Left renal pelvis (tissue), 4 donors: ENCODE measurements around the gene BBOF1. TPM values are rescaled to one million over a fixed set of nuclear protein-coding genes. Genes with fewer than 3 reads are reported as not detected.

ENCODE experiments used
- DNase-seq, 4 donors: peaks; one replicate each; pipeline ENCODE4 v3.0.0-alpha.2; 2013; ENCODE audit warnings: low read depth in 4 of 4, low spot score in 3 of 4
- polyA plus RNA-seq, 4 donors: library from polyadenylated mRNA; unstranded; fragments of 120-200 nt; gene quantifications; one replicate each; pipeline ENCODE4 v1.2.1, GENCODE V29; 2013; ENCODE audit not compliant: insufficient read length in 4 of 4

BBOF1 gene
- polyA plus RNA-seq, 4 donors, result 15.2 to 19.3 (median 16.7) TPM

GRCh38 chr14:74085047-74085637 lies 66.0 kb downstream of the BBOF1 start:
- DNase-seq, result peak in 1 of 4 donors; percentile 12

DNA sequence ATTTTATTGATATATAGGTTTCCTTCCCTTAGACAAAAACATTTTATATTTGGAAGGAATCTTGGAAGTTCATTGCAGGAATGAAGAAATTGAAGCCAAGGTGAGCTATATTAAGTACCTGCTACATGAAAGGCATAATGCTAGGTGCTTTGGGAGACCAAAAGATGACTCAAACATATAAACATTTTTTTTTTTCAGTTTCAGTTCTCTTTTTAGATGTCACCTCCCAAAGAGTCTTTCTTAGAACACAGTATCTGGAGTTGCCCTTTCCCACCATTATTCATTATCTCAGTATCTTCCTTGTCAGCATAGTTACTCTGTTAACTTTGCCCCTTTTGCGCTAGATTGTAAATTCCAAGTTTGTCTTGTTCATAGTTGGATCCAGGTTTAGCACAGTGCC lies 66.7 kb downstream of the BBOF1 start:
- no peak for DNase-seq

DNA sequence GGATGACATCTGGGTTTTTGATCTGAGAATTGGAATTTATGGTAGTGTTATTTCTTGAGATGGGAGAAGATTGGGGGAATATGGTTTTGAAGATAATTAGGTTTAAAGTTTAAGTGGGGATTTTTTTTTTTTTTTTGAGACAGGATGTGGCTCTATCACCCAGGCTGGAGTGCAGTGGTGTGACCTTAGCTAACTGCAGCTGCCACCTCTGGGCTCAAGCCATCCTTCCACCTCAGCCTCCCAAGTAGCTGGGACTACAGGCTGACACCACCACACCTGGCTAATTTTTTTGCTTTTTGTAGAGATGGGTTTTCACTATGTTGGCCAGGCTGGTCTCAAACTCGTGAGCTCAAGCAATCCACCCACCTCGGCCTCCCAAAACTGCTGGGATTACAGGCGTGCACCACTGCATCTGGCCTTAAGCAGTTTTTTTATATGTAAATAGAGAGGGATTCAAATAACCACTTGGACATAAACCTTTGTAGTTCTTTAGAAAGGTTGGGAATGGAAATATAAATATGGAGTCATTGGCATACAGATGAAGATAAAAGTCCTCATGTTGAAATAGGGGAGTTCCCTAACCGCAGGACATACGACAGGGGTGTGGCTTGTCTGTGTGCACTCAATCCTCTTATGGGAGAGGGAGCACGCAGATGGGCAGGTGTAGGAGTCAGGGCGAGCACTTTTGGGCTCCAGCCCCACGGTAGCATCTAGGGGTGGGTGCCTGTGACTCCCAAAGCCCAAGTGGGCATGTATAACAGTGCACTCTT lies 70.3 kb downstream of the BBOF1 start:
- DNase-seq, result no peak

DNA sequence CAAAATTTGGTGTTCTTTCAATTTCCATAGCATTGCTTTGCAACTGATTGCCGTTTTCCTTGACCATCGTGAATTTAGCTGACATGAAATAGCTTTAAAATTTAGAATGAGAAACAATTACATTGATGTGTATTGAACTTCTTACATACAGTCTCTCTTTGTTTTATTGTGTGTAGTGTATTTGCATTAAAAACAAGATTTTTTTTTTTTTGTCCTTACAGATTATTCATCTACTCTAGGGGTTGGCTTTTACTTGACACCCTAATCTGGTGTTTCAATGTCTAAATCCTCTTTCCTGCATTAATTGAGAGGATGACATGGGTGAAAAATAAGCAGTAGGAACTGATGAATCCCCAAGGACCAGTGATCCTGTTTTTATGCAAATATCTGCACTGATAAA lies 86.2 kb downstream of the BBOF1 start:
- DNase-seq, result no peak

DNA sequence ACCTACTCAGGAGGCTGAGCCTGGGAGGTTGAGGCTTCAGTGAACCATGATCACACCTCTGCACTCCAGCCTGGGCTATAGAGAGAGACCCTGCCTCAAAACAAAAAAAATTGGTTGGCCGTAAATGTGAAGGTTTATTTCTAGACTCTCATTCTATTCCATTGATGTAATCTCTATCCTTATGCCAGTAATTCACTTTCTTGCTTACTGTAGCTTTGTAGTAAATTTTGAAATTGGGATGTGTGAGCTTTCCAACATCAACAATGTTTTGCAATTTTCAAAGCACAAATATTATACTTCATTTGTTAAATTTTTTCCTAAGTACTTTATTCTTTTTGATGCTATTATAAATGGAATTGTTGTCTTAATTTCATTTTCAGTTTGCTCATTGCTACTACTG lies 90.2 kb downstream of the BBOF1 start:
- no peak for DNase-seq

DNA sequence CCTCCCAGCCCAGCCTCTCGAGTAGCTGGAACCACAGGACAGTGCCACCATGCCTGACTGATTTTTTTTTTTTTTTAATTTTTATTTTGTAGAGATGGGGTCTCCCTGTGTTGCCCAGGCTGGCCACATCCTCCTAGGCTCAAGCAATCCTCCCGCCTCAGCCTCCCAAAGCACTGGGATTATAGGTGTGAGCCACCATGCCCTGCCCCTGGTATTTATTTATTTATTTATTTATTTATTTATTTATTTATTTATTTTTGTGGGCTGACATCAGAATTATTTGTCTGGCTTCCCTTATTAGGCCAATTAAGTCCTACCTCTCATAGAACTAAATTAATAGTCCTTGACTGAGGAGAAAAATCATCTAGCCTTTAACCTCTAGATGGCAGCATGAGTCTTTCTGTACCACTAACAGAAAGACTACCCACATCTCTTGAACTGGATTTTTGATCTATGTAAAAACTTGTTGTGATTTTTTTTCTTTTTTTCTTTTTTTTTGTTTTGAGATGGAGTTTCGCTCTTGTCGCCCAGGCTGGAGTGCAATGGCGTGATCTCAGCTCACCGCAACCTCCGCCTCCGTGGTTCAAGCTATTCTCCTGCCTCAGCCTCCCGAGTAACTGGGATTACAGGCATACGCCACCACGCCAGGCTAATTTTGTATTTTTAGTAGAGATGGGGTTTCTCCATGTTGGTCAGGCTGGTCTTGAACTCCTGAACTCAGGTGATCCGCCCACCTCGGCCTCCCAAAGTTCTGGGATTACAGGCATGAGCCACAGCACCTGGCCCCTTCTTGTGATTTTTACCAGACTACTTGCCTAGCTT lies 92.5 kb downstream of the BBOF1 start:
- peak in 3 of 4 donors; percentile 26 to 40 (median 26) for DNase-seq

Other genes starting within 250 kb of the BBOF1 start
- 10 to 100 TPM in 3 of 4 donors, 1 to 10 TPM in 1; 8.4 to 37.3 (median 26.6) TPM for gene PTGR2, start 167.5 kb upstream of the BBOF1 start, polyA plus RNA-seq
- gene ZNF410, start 132.5 kb upstream of the BBOF1 start, polyA plus RNA-seq, result 10 to 100 TPM; 45.3 to 63.6 (median 60.5) TPM
- gene FAM161B, start 69.3 kb upstream of the BBOF1 start, polyA plus RNA-seq, result 10 to 100 TPM; 11.5 to 14.2 (median 13.1) TPM
- gene COQ6, start 69.0 kb upstream of the BBOF1 start, polyA plus RNA-seq, result 10 to 100 TPM; 19.1 to 40.9 (median 29.2) TPM
- gene ENTPD5, start 61 bp upstream of the BBOF1 start, polyA plus RNA-seq, result 10 to 100 TPM; 16.9 to 53.1 (median 44.7) TPM
- gene ALDH6A1, start 65.1 kb downstream of the BBOF1 start, polyA plus RNA-seq, result 100 to 1,000 TPM in 1 of 4 donors, 10 to 100 TPM in 3; 24.4 to 119 (median 85.3) TPM
- 10 to 100 TPM; 15.7 to 20.5 (median 18.4) TPM for gene LIN52, start 65.6 kb downstream of the BBOF1 start, polyA plus RNA-seq
- gene VSX2, start 220.1 kb downstream of the BBOF1 start, polyA plus RNA-seq, result under 1 TPM in 3 of 4 donors, not detected in 1; 0.06 to 0.16 (median 0.13) TPM